ENCODE data around the gene EGFLAM. TPM values are rescaled to one million over a fixed set of nuclear protein-coding genes. Genes with fewer than 3 reads are reported as not detected.
A peak's percentile ranks its signal among the peaks of the same experiment; 100 is the strongest.

EGFLAM gene
- total RNA-seq, 2 donors from 2014 or later, result 0.78 to 0.98 TPM

- DNase-seq (no peak), ATAC-seq (no peak)
- intact Hi-C loops (cut with DNase I, micrococcal nuclease), result no loop called here
These were observed 109.1 kb downstream of the EGFLAM start for GRCh38 chr5:38367410-38367809.

- ATAC-seq (no peak), DNase-seq (no peak)
- intact Hi-C loops (cut with DNase I, micrococcal nuclease), result no loop called here
These were observed 109.6 kb downstream of the EGFLAM start for GRCh38 chr5:38367966-38368365.

GRCh38 chr5:38369692-38370091 lies 111.3 kb downstream of the EGFLAM start:
- ATAC-seq, result no peak
- intact Hi-C loops (cut with DNase I, micrococcal nuclease), result no loop called here
- no peak for DNase-seq

- DNase-seq (no peak), ATAC-seq (no peak)
- intact Hi-C loops (cut with DNase I, micrococcal nuclease), result no loop called here
These were observed 112.2 kb downstream of the EGFLAM start for GRCh38 chr5:38370358-38371100.

- intact Hi-C loops (cut with DNase I, micrococcal nuclease), result no loop called here
- ATAC-seq (no peak), DNase-seq (no peak)
These were observed 113.2 kb downstream of the EGFLAM start for GRCh38 chr5:38371596-38371995.

GRCh38 chr5:38373743-38374142 lies 115.4 kb downstream of the EGFLAM start:
- ATAC-seq (no peak), DNase-seq (no peak)
- intact Hi-C loops (cut with DNase I, micrococcal nuclease), result no loop called here

- intact Hi-C loops (cut with DNase I, micrococcal nuclease), result no loop called here
- no peak for ATAC-seq
- DNase-seq, result no peak
These were observed 117.1 kb downstream of the EGFLAM start for GRCh38 chr5:38375423-38375822.

- intact Hi-C loops (cut with DNase I, micrococcal nuclease), result no loop called here
- ATAC-seq (no peak), DNase-seq (no peak)
These were observed 118.0 kb downstream of the EGFLAM start for GRCh38 chr5:38376404-38376803.

GRCh38 chr5:38378579-38378978 lies 120.2 kb downstream of the EGFLAM start:
- no peak for DNase-seq
- ATAC-seq, result no peak
- intact Hi-C loops (cut with DNase I, micrococcal nuclease), result no loop called here

GRCh38 chr5:38379350-38379937 lies 121.1 kb downstream of the EGFLAM start:
- intact Hi-C loops (cut with DNase I, micrococcal nuclease), result no loop called here
- ATAC-seq, result no peak
- no peak for DNase-seq

GRCh38 chr5:38380537-38380936 lies 122.2 kb downstream of the EGFLAM start:
- intact Hi-C loops (cut with DNase I, micrococcal nuclease), result no loop called here
- no peak for ATAC-seq

GRCh38 chr5:38381361-38381760 lies 123.0 kb downstream of the EGFLAM start:
- ATAC-seq (no peak), DNase-seq (no peak)
- intact Hi-C loops (cut with DNase I, micrococcal nuclease), result no loop called here

More at GRCh38 chr5:38380537-38380936, 122.2 kb downstream of the EGFLAM start:
- DNase-seq, result no peak

GRCh38 chr5:38382898-38383297 lies 124.5 kb downstream of the EGFLAM start:
- intact Hi-C loops (cut with DNase I, micrococcal nuclease), result no loop called here
- DNase-seq (peak; percentile 33 to 47), ATAC-seq (peak; percentile 85)

GRCh38 chr5:38383701-38384100 lies 125.3 kb downstream of the EGFLAM start:
- intact Hi-C loops (cut with DNase I, micrococcal nuclease), result no loop called here
- no peak for ATAC-seq
- no peak for DNase-seq

- DNase-seq, result no peak
These were observed 126.0 kb downstream of the EGFLAM start for GRCh38 chr5:38384396-38384795.

GRCh38 chr5:38387161-38387560 lies 128.8 kb downstream of the EGFLAM start:
- ATAC-seq, result no peak
- intact Hi-C loops (cut with DNase I, micrococcal nuclease), result no loop called here
- no peak for DNase-seq

More at GRCh38 chr5:38384396-38384795, 126.0 kb downstream of the EGFLAM start:
- intact Hi-C loops (cut with DNase I, micrococcal nuclease), result no loop called here
- no peak for ATAC-seq

- ATAC-seq (no peak), DNase-seq (no peak)
- intact Hi-C loops (cut with DNase I, micrococcal nuclease), result no loop called here
These were observed 135.3 kb downstream of the EGFLAM start for GRCh38 chr5:38393636-38394035.

- ATAC-seq, result no peak
- no peak for DNase-seq
- intact Hi-C loops (cut with DNase I, micrococcal nuclease), result no loop called here
These were observed 138.4 kb downstream of the EGFLAM start for GRCh38 chr5:38396766-38397165.

- ATAC-seq, result no peak
These were observed 142.0 kb downstream of the EGFLAM start for GRCh38 chr5:38400365-38400764.

GRCh38 chr5:38401145-38401544 lies 142.8 kb downstream of the EGFLAM start:
- ATAC-seq, result no peak
- DNase-seq, result no peak
- intact Hi-C loops (cut with DNase I, micrococcal nuclease), result no loop called here

More at GRCh38 chr5:38400365-38400764, 142.0 kb downstream of the EGFLAM start:
- intact Hi-C loops (cut with DNase I, micrococcal nuclease), result no loop called here
- no peak for DNase-seq

GRCh38 chr5:38403406-38403805 lies 145.0 kb downstream of the EGFLAM start:
- ATAC-seq (no peak), DNase-seq (no peak)
- intact Hi-C loops (cut with DNase I, micrococcal nuclease), result no loop called here

All from left colon (tissue), 2 donors.